Karpas-422 (cell line): ENCODE data around the gene SAMD5. TPM values are rescaled to one million over a fixed set of nuclear protein-coding genes. Genes with fewer than 3 reads are reported as not detected.

Experiments
- DNase-seq: peaks from one replicate; pipeline ENCODE4 v3.0.0-alpha.2; 2015
- H2AFZ ChIP-seq: fragments of 200-600 bp; sonication (generic); 2 replicates; pipeline ENCODE4 v1.6.1; 2014; ENCODE audit warnings: antibody characterized with exemption, low read length, mixed read lengths
- H3K27ac ChIP-seq: fragments of 200-600 bp; sonication (generic); 2 replicates; pipeline ENCODE4 v1.5.1; 2014; ENCODE audit warnings: mild to moderate bottlenecking, low read length, moderate library complexity
- H3K27me3 ChIP-seq: fragments of 200-600 bp; sonication (generic); 2 replicates; pipeline ENCODE4 v1.6.1; 2014; ENCODE audit warnings: low read length, mixed read lengths
- H3K36me3 ChIP-seq: fragments of 200-600 bp; sonication (generic); 2 replicates; pipeline ENCODE4 v1.6.1; 2014; ENCODE audit warnings: low read length, mixed read lengths; ENCODE audit not compliant: insufficient read depth
- H3K4me1 ChIP-seq: fragments of 200-600 bp; sonication (generic); 2 replicates; pipeline ENCODE4 v1.6.1; 2014; ENCODE audit warnings: mild to moderate bottlenecking, low read length, mixed read lengths
- H3K4me2 ChIP-seq: fragments of 200-600 bp; sonication (generic); 2 replicates; pipeline ENCODE4 v1.6.1; 2014; ENCODE audit warnings: low read length, low read depth, mild to moderate bottlenecking; ENCODE audit not compliant: poor library complexity, severe bottlenecking
- H3K4me3 ChIP-seq: fragments of 200-600 bp; sonication (generic); 2 replicates; pipeline ENCODE4 v1.5.1; 2014; ENCODE audit warnings: mild to moderate bottlenecking, antibody characterized with exemption, low read length, mixed read lengths
- H3K79me2 ChIP-seq: fragments of 200-600 bp; sonication (generic); 2 replicates; pipeline ENCODE4 v1.6.1; 2014; ENCODE audit warnings: mild to moderate bottlenecking, low read length, mixed read lengths
- H3K9ac ChIP-seq: fragments of 200-600 bp; sonication (generic); 2 replicates; pipeline ENCODE4 v1.6.0; 2014; ENCODE audit warnings: low read length
- H3K9me2 ChIP-seq: fragments of 200-600 bp; sonication (generic), shearing (Covaris generic); replicated peaks from 2 replicates; pipeline ENCODE4 v1.6.0; 2014; ENCODE audit warnings: mild to moderate bottlenecking, low read length, moderate library complexity; ENCODE audit not compliant: insufficient read depth
- H3K9me3 ChIP-seq: fragments of 300-700, 200-600 bp; sonication (generic); 2 replicates; pipeline ENCODE4 v1.6.1; 2014; ENCODE audit warnings: low read length, mixed read lengths
- H4K20me1 ChIP-seq: fragments of 200-600 bp; sonication (generic); 2 replicates; pipeline ENCODE4 v1.6.1; 2014; ENCODE audit warnings: mild to moderate bottlenecking, antibody characterized with exemption, low read length, low read depth; ENCODE audit not compliant: insufficient read depth
- total RNA-seq: library from RNA; depleted of rRNA; stranded (reverse); fragments of >200 nt; shearing (Covaris generic); gene quantifications from 2 replicates; pipeline ENCODE4 v1.2.3, GENCODE V29; 2014; ENCODE audit warnings: low replicate concordance

Gene SAMD5
- total RNA-seq, 1 experiment from 2014 or later: not detected

DNA sequence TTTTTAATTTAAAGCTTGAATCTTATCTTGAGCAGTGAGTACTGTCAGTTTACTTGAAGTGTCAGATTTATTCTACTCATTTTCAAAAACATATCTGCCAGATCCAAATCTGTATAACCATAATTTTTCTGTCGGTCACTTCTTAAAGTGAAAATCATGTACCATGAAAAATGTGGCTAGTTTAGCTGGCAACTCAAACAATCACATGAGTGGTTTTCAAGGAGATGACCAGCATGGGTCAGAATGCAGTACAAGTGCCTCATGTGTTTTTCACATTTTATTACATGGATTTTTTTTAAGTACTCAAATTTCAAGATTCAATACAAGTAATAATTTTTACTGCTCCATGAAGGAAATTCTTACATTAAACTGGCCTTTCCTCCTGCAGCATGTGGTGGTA is 11.0 kb upstream of the SAMD5 start:
- Histone ChIP-seq H3K79me2 (no peaks in the 10 kb centered on the region), H3K9me2 (no peaks in the 10 kb centered on the region), H3K4me3 (no peak overlapping the region), H3K27ac (no peak overlapping the region), H2AFZ (no peak overlapping the region), H3K36me3 (no peaks in the 10 kb centered on the region), H3K4me2 (no peak overlapping the region), H3K9me3 (no peaks in the 10 kb centered on the region), H3K9ac (no peak overlapping the region), H3K27me3 (no peaks in the 10 kb centered on the region), H3K4me1 (no peaks in the 10 kb centered on the region), H4K20me1 (no peaks in the 10 kb centered on the region)
- no peak for DNase-seq

DNA sequence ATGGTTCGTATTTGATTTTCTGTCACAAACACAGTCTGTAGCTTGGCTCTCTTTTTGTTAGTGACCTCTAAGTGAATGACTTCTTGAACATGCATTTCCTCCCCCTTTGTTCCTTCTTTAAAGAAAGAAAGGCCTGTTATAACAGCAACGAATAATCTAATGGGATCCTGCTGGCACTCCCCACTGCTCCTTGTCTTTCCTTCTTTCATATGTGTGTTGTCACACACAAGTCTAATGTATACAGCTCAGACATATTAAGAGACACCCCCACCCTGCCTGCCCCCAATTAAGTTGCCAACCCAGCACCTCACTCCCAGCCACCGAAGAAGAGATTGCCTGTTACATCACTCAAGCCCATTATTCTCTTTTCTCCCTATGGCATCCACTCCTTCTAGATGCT is 4.9 kb upstream of the SAMD5 start:
- Histone ChIP-seq H3K36me3 (no peaks in the 10 kb centered on the region), H2AFZ (no peak overlapping the region), H3K4me1 (no peaks in the 10 kb centered on the region), H3K27me3 (no peaks in the 10 kb centered on the region), H3K79me2 (no peaks in the 10 kb centered on the region), H3K9ac (no peak overlapping the region), H3K27ac (no peak overlapping the region), H3K9me3 (no peaks in the 10 kb centered on the region), H3K9me2 (no peaks in the 10 kb centered on the region), H3K4me2 (no peak overlapping the region), H4K20me1 (no peaks in the 10 kb centered on the region), H3K4me3 (no peak overlapping the region)
- DNase-seq: no peak

DNA sequence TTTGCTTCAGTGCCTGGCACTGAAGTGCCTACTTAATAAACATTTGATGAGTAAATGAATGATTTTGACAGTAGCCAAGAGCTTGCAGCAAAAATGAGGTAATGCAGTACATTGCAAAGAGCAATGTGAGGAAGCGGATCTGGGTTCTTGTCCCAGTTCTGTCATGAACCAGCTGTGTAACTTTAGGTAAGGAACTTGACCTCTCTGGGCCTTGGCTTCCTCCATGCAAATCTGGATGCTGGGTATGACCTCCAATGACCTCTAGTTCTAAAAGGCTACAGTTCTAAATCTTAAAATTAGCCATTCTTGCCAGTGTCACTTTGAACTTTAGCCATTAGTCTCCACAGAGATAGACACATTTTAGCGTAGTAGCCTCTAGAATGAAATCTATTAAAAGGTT is 3.6 kb upstream of the SAMD5 start:
- H3K79me2 ChIP-seq: no peaks in the 10 kb centered on the region
- no peak overlapping the region for H3K4me2 ChIP-seq
- no peak for DNase-seq
- H3K4me1 ChIP-seq: no peaks in the 10 kb centered on the region
- H3K36me3 ChIP-seq: no peaks in the 10 kb centered on the region
- no peaks in the 10 kb centered on the region for H3K27me3 ChIP-seq
- H3K9me2 ChIP-seq: no peaks in the 10 kb centered on the region
- no peaks in the 10 kb centered on the region for H4K20me1 ChIP-seq
- H3K27ac ChIP-seq: no peak overlapping the region
- no peak overlapping the region for H3K9ac ChIP-seq
- no peak overlapping the region for H3K4me3 ChIP-seq
- H3K9me3 ChIP-seq: no peaks in the 10 kb centered on the region
- no peak overlapping the region for H2AFZ ChIP-seq

DNA sequence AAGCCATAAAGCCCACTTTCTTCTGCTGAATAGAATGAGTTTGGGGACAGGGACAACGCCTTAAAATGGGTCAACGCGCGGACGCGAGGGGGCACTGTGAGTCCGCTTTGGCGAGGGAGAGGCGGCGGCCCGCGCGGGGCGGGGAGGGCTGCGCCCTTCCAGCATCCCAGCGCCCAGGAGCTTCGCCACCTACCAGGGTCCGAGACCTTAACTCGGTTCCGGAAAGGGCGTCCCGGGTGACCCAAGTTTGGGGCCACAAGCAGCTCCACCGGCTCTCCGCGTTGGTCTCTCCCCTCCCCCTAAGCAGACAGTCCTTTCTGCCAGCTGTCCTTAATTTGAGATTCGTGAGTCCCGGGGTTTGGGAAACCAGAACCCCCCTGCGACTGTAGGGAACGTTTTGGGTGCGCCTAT is 1.8 kb upstream of the SAMD5 start:
- Histone ChIP-seq H3K27ac (no peak overlapping the region), H3K9me2 (no peaks in the 10 kb centered on the region), H3K27me3 (no peaks in the 10 kb centered on the region), H3K4me1 (no peaks in the 10 kb centered on the region), H3K79me2 (no peaks in the 10 kb centered on the region), H3K9ac (no peak overlapping the region), H4K20me1 (no peaks in the 10 kb centered on the region), H3K4me3 (no peak overlapping the region), H3K36me3 (no peaks in the 10 kb centered on the region), H3K4me2 (no peak overlapping the region), H2AFZ (no peak overlapping the region), H3K9me3 (no peaks in the 10 kb centered on the region)
- DNase-seq: peak; percentile 69

DNA sequence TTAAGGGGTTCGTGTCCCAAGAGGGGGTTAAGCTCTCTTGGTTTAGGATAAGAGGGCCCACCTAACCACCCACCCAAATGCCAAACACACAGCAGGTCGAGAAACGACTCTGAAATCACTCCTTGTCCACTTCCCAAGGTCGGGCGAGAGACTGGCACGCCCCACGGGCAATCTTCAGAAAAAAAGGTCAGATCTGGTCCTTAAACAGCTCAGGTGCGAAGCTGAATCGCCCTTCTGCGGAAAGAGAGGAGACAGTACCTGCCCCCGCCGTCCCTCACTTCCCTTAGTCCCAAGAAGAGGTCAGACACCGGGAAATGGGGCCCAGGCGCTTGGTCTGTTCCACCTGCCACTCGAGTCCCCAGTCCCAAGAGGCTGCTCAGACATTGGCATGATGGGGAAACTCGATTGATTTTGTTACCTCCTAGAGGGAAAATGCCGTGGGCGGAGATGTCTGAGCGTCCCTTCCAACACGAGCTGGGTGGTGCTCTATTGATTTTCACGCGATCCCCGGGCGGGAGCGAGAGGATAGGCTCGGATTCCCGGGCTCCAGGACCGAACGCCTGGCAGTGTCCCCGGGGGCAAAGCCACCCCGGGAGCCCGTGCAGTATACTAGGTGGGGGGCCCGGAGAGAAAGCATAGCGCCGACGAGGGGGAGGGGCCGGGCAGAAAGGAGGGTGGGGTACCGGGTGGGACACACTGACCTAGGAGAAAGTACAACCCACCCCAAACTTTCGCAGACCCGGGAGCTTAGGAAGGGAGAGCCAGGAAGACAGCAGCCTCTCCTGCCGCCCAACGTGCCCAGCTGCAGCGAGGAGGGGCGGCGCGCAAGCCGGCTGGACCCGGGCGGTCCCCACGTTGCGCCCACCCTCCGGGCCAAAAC is 1.1 kb upstream of the SAMD5 start:
- Histone ChIP-seq H3K4me3 (no peak overlapping the region), H3K36me3 (no peaks in the 10 kb centered on the region), H3K27me3 (no peaks in the 10 kb centered on the region), H3K4me1 (no peaks in the 10 kb centered on the region), H3K9me2 (no peaks in the 10 kb centered on the region), H2AFZ (no peak overlapping the region), H3K27ac (no peak overlapping the region), H3K4me2 (no peak overlapping the region), H4K20me1 (no peaks in the 10 kb centered on the region), H3K9me3 (no peaks in the 10 kb centered on the region), H3K79me2 (no peaks in the 10 kb centered on the region), H3K9ac (no peak overlapping the region)
- no peak for DNase-seq

DNA sequence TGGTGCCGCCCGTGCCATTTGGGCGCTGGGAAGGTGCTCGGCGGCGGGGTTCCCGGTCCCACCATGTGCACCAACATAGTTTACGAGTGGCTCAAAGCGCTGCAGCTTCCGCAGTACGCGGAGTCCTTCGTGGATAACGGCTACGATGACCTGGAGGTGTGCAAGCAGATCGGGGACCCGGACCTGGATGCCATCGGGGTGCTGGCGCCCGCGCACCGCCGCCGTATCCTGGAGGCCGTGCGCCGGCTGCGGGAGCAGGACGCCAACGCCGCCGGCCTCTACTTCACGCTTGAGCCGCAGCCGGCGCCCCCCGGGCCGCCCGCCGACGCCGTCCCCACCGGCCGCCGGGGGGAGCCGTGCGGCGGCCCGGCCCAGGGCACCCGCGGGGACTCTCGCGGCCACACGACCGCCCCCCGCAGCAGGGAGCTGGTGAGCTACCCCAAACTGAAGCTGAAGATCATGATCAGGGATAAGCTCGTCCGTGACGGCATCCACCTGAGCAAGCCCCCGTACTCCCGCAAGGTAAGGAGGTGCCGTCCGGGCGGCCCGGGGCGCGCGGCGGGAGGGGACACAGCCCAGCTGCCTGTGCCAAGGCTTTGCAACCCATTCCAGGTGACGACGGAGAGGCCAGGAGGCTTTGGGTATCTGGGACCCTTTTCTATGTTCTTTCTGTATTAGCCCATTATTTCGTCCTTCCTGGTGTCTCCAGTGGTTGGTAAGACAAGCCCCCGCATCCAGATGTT is 547 bp downstream of the SAMD5 start:
- DNase-seq: no peak
- Histone ChIP-seq H3K4me1 (no peaks in the 10 kb centered on the region), H3K27ac (no peak overlapping the region), H3K79me2 (no peaks in the 10 kb centered on the region), H2AFZ (no peak overlapping the region), H3K4me2 (no peak overlapping the region), H3K9ac (no peak overlapping the region), H4K20me1 (no peaks in the 10 kb centered on the region), H3K9me2 (no peaks in the 10 kb centered on the region), H3K9me3 (no peaks in the 10 kb centered on the region), H3K36me3 (no peaks in the 10 kb centered on the region), H3K27me3 (no peaks in the 10 kb centered on the region), H3K4me3 (no peak overlapping the region)

DNA sequence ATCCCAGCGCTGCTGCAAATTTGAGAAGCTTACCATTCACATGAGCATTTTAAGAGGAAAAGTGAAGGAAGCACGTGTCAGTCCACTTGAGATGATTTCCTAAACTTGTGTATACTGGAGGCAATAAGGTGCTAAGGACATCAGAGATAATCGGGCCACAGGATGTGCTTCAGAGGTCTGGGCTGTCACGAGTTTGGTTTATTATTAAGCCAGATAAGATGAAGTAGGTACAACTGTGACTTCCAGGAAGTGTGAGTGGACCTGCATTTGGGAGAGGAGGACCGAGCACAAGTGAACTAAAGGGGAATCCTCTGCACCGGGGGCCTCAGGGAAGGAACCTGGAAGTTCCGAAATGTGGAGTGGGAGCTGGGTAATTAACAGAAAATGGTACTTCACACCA is 1.4 kb downstream of the SAMD5 start:
- no peak overlapping the region for H2AFZ ChIP-seq
- H3K36me3 ChIP-seq: no peaks in the 10 kb centered on the region
- H3K9me2 ChIP-seq: no peaks in the 10 kb centered on the region
- H3K79me2 ChIP-seq: no peaks in the 10 kb centered on the region
- no peaks in the 10 kb centered on the region for H4K20me1 ChIP-seq
- DNase-seq: no peak
- no peak overlapping the region for H3K27ac ChIP-seq
- no peaks in the 10 kb centered on the region for H3K9me3 ChIP-seq
- H3K4me2 ChIP-seq: no peak overlapping the region
- H3K27me3 ChIP-seq: no peaks in the 10 kb centered on the region
- no peak overlapping the region for H3K9ac ChIP-seq
- no peaks in the 10 kb centered on the region for H3K4me1 ChIP-seq
- H3K4me3 ChIP-seq: no peak overlapping the region

DNA sequence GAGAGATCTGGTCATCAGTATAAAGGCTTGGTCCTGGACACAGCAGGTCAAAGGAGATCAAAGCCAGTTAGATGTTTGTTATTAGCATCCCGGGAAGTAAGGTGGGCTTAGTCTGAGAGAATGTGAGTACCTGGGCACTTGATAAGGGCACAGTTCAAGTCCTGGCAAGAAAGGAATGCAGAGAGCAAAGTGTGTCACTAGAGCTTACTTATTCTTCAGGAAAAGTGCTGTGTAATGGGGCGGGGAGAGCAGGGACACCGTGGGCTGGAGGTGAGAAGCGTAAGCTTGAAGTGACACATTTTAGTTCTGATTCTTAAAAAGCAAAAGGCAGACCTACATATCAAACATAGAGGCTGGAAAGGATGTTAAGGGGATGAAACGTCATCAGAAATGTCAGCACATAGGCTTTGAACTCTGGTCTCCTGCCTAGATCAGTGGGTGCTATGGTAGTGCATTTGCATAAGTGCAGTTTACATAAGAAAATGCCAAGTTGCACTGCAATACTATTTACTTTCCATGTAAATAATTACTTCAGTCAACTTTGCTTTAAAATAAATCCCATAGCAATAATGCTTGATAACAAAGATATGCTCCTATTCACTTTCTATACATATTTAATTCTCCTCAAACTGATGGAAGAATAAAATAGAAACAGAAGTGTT is 2.6 kb downstream of the SAMD5 start:
- Histone ChIP-seq H3K27ac (no peak overlapping the region), H3K79me2 (no peaks in the 10 kb centered on the region), H3K4me2 (no peak overlapping the region), H3K9me3 (no peaks in the 10 kb centered on the region), H2AFZ (no peak overlapping the region), H3K4me1 (no peaks in the 10 kb centered on the region), H3K36me3 (no peaks in the 10 kb centered on the region), H3K27me3 (no peaks in the 10 kb centered on the region), H3K9ac (no peak overlapping the region), H3K9me2 (no peaks in the 10 kb centered on the region), H3K4me3 (no peak overlapping the region), H4K20me1 (no peaks in the 10 kb centered on the region)
- no peak for DNase-seq
